ENCODE data around the gene MRM2.

Gene MRM2

GRCh38 chr7:2199956-2200583 lies 41.9 kb downstream of the MRM2 start:
- DNase-seq (ENCODE audit: low read depth, low spot score): no peak
- no peak overlapping the region for H3K9ac ChIP-seq (ENCODE audit: insufficient read length)
- H3K9me3 ChIP-seq (ENCODE audit: low read depth, low read length): no peaks in the 10 kb centered on the region
- H3K4me3 ChIP-seq: no peak overlapping the region
- peaks cover 21% of the 10 kb centered on the region for H3K36me3 ChIP-seq (ENCODE audit: insufficient read depth, low read length)
- no peak for TF ChIP-seq POLR2AphosphoS5 (IDR thresholded peaks at IDR 0.05; ENCODE audit: borderline replicate concordance, low read depth, low read length)
- no peak for TF ChIP-seq EZH2 (IDR thresholded peaks at IDR 0.05)
- TF ChIP-seq FOXP2 (optimal IDR thresholded peaks at IDR 0.05; ENCODE audit: control extremely low read depth, extremely low read length, insufficient read depth): no peak
- H3K27ac ChIP-seq: no peak overlapping the region

GRCh38 chr7:2199528-2199927 lies 42.5 kb downstream of the MRM2 start:
- H3K9me3 ChIP-seq (ENCODE audit: low read depth, low read length): no peaks in the 10 kb centered on the region
- H3K27ac ChIP-seq: no peak overlapping the region
- H3K4me3 ChIP-seq: no peak overlapping the region
- no peak for TF ChIP-seq POLR2AphosphoS5 (IDR thresholded peaks at IDR 0.05; ENCODE audit: borderline replicate concordance, low read depth, low read length)
- DNase-seq (ENCODE audit: low read depth, low spot score): no peak
- no peak overlapping the region for H3K9ac ChIP-seq (ENCODE audit: insufficient read length)
- H3K36me3 ChIP-seq (ENCODE audit: insufficient read depth, low read length): peaks cover 21% of the 10 kb centered on the region

DNA sequence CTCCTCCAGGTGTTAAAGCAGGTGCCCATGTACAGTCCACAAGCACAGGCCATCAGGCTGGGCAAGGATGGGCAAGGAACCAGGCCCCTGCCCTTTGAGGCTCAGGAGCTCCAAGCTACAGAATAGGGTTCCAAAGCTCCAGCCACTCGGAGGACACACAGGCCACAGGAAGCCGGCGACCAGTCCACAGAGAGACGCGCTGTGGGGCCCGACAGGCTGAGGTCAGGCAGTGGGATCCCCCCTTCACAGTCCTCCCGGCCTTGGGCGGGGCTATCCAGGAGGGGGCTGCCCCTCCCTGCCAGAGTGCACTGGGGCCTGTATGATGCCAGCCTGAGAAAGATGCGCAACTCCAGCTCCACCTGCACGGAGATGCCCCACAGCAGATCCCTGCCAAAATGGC lies 43.2 kb downstream of the MRM2 start:
- Histone ChIP-seq H3K27ac (no peak overlapping the region), H3K4me3 (no peak overlapping the region), H3K9me3 (ENCODE audit: low read depth, low read length) (no peaks in the 10 kb centered on the region), H3K9ac (ENCODE audit: insufficient read length) (no peak overlapping the region), H3K36me3 (ENCODE audit: insufficient read depth, low read length) (peaks cover 21% of the 10 kb centered on the region)
- TF ChIP-seq FOXP2 (optimal IDR thresholded peaks at IDR 0.05; ENCODE audit: control extremely low read depth, extremely low read length, insufficient read depth) (no peak), EZH2 (IDR thresholded peaks at IDR 0.05) (no peak), POLR2AphosphoS5 (IDR thresholded peaks at IDR 0.05; ENCODE audit: borderline replicate concordance, low read depth, low read length) (no peak)
- no peak for DNase-seq (ENCODE audit: low read depth, low spot score)

DNA sequence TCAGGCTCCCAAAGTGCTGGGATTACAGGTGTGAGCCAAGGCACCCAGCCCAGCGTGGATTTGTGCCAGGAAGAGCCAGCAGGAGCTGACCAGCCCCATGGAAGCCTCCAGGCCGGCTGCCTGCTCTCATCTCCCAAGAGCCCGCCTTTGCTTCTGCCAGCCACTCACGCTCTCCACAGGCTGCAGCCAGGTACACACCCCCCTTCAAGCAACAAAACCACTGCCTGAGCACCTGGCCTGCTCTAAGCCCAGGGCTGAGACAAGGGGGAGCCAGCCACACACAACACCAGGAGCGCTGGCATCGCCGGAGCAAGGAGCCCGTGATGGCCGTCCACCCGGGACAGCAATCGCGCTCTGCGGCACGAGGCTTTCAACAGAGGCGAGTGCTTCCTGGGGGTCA lies 43.8 kb downstream of the MRM2 start:
- no peak for TF ChIP-seq FOXP2 (optimal IDR thresholded peaks at IDR 0.05; ENCODE audit: control extremely low read depth, extremely low read length, insufficient read depth)
- no peak for TF ChIP-seq POLR2AphosphoS5 (IDR thresholded peaks at IDR 0.05; ENCODE audit: borderline replicate concordance, low read depth, low read length)
- TF ChIP-seq EZH2 (IDR thresholded peaks at IDR 0.05): no peak
- H3K27ac ChIP-seq: no peak overlapping the region
- no peak overlapping the region for H3K4me3 ChIP-seq
- no peak for DNase-seq (ENCODE audit: low read depth, low spot score)
- H3K9ac ChIP-seq (ENCODE audit: insufficient read length): no peak overlapping the region
- H3K36me3 ChIP-seq (ENCODE audit: insufficient read depth, low read length): peaks cover 21% of the 10 kb centered on the region
- no peaks in the 10 kb centered on the region for H3K9me3 ChIP-seq (ENCODE audit: low read depth, low read length)

DNA sequence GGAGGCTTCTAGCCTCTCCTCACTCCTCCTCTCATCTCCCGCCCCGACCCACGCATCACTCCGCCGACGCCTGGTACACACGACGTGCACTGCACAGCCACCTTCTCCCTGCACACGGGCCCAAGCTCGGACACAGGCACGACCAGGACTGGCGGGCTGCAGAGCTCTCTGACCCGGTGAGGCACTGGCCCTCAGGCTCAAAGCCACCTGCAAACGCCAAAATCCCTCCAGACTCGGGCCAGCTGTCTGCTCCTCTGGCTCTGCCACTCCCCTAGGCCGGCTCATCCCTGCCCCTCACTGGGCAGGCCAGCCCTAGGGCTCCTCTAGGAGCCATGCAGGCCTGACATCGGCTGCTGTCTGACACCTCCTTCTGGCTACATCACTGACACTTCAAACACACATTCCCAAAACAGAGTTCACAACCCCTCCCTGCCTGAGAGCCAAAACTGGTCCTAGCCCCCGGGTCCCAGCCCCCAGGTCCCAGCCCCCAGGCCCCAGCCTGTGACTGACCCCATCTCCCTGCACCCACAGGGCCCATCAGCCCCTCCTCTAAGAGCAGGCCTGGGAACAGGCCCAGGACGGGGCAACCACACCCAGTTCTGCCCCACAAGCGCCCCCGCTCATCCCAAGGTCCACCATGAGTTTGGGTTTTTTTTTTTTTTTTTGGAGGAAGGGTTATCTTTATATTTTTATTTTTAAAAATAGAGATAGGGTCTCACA lies 44.4 kb downstream of the MRM2 start:
- TF ChIP-seq POLR2AphosphoS5 (IDR thresholded peaks at IDR 0.05; ENCODE audit: borderline replicate concordance, low read depth, low read length) (no peak), EZH2 (IDR thresholded peaks at IDR 0.05) (no peak), FOXP2 (optimal IDR thresholded peaks at IDR 0.05; ENCODE audit: control extremely low read depth, extremely low read length, insufficient read depth) (no peak)
- H3K36me3 ChIP-seq (ENCODE audit: insufficient read depth, low read length): peaks cover 21% of the 10 kb centered on the region

DNA sequence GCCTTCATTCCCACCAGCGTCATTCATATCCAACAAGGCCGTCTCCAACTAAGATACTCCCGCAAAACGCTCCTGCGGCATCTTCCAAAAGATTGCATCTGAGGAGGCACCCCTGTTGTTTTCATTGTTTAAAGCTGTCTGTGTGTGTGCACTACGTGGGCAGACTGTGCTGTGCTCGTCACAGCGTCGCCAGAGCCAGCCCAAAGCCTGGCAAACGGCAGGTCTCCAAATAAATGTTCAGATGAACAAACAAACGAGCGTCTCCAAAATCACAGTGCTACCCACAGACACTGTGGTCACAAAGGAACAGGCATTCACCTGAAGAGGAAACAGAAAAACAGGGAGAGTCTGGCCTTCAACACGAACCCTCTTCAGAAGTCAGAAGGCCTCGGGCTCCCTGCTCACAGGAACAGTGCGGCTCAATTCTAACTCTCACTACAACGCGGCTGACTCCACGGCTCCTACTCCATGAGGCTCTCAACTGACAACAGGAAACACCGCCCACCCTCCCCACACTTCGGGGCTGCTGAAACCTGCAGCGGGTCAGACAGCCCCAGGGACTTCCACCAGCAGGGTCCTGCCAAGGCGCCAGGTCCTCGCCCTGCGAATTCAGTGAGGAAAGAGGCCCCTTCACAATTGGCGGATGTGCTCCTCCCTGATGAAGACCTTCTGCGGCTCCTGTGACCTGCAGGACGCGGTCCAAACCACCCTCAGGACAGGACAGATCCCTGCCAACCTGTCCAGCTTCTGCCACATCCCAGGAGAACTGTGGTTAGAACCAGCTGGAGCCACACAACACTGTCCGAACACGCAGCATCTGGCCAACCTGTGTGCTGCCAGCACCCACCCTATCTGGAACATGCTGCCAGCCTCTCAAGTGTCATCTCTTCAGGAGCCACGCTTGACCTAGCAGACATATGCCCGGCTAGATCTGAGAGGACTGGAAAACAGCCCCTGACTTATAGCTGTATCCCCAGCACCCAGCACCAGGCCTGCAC lies 45.3 kb downstream of the MRM2 start:
- Histone ChIP-seq H3K36me3 (ENCODE audit: insufficient read depth, low read length) (peaks cover 21% of the 10 kb centered on the region), H3K4me3 (no peak overlapping the region), H3K27ac (no peak overlapping the region), H3K9me3 (ENCODE audit: low read depth, low read length) (no peaks in the 10 kb centered on the region), H3K9ac (ENCODE audit: insufficient read length) (no peak overlapping the region)
- no peak for DNase-seq (ENCODE audit: low read depth, low spot score)
- no peak for TF ChIP-seq FOXP2 (optimal IDR thresholded peaks at IDR 0.05; ENCODE audit: control extremely low read depth, extremely low read length, insufficient read depth)
- no peak for TF ChIP-seq POLR2AphosphoS5 (IDR thresholded peaks at IDR 0.05; ENCODE audit: borderline replicate concordance, low read depth, low read length)
- no peak for TF ChIP-seq EZH2 (IDR thresholded peaks at IDR 0.05)

More for the DNA sequence above, 44.4 kb downstream of the MRM2 start:
- H3K4me3 ChIP-seq: no peak overlapping the region
- no peaks in the 10 kb centered on the region for H3K9me3 ChIP-seq (ENCODE audit: low read depth, low read length)
- DNase-seq (ENCODE audit: low read depth, low spot score): no peak
- no peak overlapping the region for H3K27ac ChIP-seq
- no peak overlapping the region for H3K9ac ChIP-seq (ENCODE audit: insufficient read length)

DNA sequence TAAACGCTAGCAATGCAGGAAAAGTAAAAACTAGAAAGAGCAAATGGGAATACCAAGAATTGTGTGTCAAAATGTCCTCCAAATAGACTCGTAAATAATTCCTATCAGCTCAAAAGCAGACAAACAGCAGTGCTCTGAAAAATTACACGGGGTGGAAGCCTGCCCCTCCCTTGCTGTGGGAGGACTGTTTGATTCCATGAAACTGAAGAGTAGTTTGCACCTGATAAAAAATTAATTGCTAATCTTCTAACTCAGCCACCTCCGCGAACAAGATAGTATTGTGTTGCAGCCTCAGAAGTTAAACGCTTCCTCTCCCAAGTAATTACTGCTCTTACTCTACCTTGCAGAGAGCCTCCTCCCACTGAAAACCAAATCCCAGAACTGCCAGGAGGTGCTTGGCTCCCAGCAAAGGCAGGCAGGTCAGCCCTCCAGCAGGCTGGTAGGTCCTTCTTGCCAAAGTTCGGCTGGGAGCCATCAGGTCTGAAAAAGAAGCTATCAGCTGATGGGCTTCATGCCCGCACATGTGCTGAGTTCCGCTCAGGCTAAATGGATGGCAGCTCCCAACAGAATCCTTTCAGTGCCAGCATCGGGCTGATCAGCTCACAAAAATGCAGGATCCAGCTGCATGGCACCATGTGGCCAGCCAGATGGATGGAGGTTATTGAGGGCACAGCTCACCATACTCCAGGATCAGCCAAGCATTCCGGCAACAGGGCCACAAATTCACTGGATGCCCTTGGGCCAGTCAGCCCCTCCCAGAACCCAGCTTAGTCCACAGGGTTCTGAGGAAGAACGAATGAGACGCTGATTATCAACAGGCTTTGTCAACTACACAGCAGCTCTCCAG lies 46.4 kb downstream of the MRM2 start:
- H3K4me3 ChIP-seq: no peak overlapping the region
- peaks cover 21% of the 10 kb centered on the region for H3K36me3 ChIP-seq (ENCODE audit: insufficient read depth, low read length)
- no peak for DNase-seq (ENCODE audit: low read depth, low spot score)
- no peak overlapping the region for H3K9ac ChIP-seq (ENCODE audit: insufficient read length)
- no peak for TF ChIP-seq POLR2AphosphoS5 (IDR thresholded peaks at IDR 0.05; ENCODE audit: borderline replicate concordance, low read depth, low read length)
- TF ChIP-seq FOXP2 (optimal IDR thresholded peaks at IDR 0.05; ENCODE audit: control extremely low read depth, extremely low read length, insufficient read depth): no peak
- no peak for TF ChIP-seq EZH2 (IDR thresholded peaks at IDR 0.05)
- no peaks in the 10 kb centered on the region for H3K9me3 ChIP-seq (ENCODE audit: low read depth, low read length)
- H3K27ac ChIP-seq: no peak overlapping the region

Measured in SK-N-MC (cell line).